Posterior cingulate gyrus (tissue), 11 donors: Measurements from ENCODE around the gene SIK3.

ENCODE experiments used
- DNase-seq, 10 donors: peaks; one replicate each; pipeline versions ENCODE4 v3.0.0 to v3.0.0-alpha.2; 2020 to 2021; ENCODE audit warnings: mixed read lengths in 3 of 10
- intact Hi-C: fragments of 100-400 bp; cut with DNase I; formaldehyde crosslinking; loops from one replicate; pipeline ENCODE4 v1.15.1; 2023

The SIK3 gene

GRCh38 chr11:116855413-116855812 is 242.8 kb downstream of the SIK3 start:
- intact Hi-C loops: no loop called here

GRCh38 chr11:116853461-116854073 is 244.7 kb downstream of the SIK3 start:
- intact Hi-C loops: no loop called here
- no peak for DNase-seq

More at GRCh38 chr11:116855413-116855812, 242.8 kb downstream of the SIK3 start:
- no peak for DNase-seq

DNA sequence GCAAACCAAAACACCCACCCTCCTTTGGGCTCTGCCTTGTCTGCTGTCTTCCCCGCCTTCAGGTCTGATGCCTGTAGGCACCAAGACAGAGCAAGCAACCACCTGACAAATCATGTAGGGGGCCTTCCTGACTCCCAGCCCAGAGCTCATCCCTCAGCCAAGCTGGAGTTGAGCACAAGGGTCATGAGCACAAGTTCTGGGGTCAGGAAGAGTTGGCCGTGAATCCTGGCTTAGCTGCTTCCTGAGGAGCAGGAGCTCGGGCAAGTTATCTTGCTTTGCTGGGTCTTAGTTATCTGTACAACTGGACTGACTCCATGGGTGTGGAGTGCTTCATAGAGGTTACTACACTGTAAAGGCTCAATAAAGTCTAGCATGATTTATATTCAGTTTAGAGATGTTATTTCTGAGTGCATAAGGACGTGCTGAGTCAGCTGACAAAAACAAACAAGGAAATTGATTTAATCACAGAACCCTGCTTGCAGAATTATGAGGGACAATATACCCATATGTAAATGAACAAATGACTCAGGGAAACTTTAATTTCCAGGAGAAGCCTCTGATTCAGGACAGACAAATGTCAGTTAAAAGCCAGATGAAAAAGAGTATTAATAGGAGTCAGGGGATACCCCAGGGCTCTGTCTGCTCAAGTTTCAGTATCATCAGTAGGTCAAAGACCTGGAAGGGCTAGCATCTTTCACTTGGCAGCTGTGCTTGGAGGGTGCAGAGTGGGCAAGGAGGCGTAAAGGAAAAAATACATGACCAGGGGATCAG is 245.8 kb downstream of the SIK3 start:
- intact Hi-C loops: no loop called here
- DNase-seq: no peak

GRCh38 chr11:116851626-116852025 is 246.6 kb downstream of the SIK3 start:
- DNase-seq: peak in 3 of 10 donors; percentile 49 to 91 (median 79)
- intact Hi-C loops: no loop called here

DNA sequence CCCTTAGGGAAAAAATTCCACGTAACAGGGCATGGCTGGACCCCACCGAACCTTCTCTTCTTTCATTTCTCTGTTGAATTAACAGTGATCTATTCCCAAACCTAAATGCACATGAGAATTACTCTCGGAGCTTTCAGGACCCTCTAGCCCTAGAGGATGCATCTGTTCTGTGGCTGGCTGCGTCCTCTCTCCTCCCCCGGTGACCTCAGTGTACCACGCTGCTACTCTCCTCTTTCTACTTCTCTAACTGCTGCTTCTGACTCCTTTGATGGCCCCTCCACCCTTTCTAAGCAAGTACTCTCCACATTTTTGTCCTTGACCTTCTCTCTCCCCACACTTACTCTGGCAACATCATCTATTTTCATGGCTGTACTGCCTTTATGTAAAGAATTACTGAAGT is 248.7 kb downstream of the SIK3 start:
- no peak for DNase-seq
- intact Hi-C loops: no loop called here

DNA sequence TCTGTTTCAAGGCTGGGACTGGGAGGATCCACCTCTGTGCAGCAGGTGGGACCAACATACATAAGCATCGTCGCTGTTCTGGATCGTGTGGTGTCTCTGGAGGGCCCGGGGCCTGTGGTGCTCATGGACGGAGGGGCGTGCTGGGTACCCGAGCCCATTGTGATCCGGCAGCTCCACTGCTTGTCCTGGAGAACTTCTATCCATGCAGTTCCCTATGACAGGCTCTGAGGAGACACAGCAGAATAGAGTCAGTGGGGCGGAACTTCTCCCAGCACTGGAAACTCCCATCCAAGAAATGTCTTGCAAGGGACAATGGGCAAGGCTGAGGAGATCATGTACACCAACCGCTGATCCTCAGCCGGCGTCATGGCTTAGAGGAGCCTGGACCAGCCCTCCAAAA is 249.2 kb downstream of the SIK3 start:
- DNase-seq: no peak
- intact Hi-C loops: no loop called here

GRCh38 chr11:116847612-116848011 is 250.6 kb downstream of the SIK3 start:
- no peak for DNase-seq
- intact Hi-C loops: no loop called here

DNA sequence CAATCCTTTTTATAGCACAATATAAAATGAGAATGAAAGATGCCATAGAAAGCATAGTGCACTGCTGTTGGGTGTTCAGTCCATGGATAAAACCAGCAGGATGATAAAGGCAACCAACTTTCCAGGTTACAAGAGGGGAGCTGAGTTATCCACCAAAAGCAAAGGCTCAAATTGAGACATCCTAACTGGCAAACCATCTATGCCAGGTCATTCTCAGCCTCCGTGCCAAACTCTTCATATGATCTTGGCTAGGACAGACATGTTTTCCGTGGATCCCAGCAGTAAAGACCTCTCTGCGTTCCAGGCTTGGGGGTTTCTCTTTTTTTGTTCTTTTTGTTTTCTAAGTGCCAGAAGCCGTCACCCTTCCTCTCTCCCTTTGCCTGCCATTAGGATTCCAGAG is 253.5 kb downstream of the SIK3 start:
- no peak for DNase-seq
- intact Hi-C loops: no loop called here

DNA sequence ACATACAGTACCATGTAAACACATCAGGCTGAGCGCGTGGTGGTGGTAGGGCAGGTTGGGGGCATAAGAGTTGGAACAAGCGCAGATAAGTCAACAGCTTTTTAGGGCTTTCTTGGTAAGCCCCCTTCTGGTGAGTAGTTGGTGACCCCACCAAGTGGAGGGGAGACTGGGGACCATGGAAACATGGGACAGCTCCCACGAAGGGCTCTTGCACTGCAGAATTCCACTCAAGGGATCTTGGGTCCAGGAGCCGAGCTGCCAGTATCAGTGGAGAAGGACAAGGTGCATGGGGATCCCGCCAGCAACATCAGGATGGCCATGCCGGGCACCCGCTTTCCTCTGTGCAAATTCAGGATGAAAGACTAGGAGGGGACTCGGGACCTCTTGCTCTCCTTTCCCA is 254.6 kb downstream of the SIK3 start:
- intact Hi-C loops: no loop called here

GRCh38 chr11:116842909-116843308 is 255.3 kb downstream of the SIK3 start:
- intact Hi-C loops: no loop called here
- no peak for DNase-seq

More for the DNA sequence above, 254.6 kb downstream of the SIK3 start:
- DNase-seq: no peak

DNA sequence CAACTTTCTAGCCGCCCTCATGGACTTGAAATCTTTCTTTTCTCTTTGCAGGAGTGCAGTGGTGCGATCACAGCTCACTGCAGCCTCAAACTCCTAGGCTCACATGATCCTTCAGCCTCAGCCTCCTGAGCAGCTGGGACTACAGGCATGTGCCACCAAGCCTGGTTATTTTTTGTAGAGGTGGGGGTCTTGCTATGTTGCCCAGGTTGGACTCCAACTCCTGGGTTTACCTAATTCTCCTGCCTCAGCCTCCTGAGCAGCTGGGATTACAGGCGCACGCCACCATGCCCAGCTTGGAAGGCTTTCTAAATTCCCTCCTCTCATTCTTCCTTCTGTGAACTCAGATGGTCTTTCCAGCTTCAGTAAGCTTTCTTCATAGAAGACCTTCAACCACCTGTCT is 256.1 kb downstream of the SIK3 start:
- no peak for DNase-seq

GRCh38 chr11:116840746-116841296 is 257.4 kb downstream of the SIK3 start:
- no peak for DNase-seq
- intact Hi-C loops: no loop called here

More for the DNA sequence above, 256.1 kb downstream of the SIK3 start:
- intact Hi-C loops: no loop called here

DNA sequence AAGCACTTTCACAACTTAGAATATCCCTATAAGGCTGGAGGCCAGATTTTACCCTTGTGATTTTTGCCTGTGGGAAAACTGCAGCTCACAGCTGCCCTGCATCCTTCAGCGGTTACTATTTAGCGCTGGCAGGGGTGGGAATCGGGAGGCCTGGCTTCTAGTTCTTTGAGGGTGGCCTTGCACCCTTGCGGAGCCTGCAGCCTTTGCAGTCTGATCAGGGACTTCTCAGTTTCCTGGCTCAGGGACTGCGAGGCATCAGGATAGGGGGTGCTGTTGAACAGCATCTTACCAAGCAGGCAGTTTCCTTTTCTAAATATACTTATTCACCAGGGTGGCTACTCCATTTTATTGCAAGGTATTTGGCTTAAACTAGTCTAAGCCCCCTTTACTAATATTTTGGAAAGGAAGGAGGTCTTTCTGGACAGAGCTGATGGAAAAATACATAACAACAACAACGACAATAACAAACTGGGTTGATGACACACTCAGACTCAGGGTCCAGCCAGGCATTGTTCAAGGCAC is 257.9 kb downstream of the SIK3 start:
- intact Hi-C loops: no loop called here
- DNase-seq: peak in 1 of 10 donors; percentile 32

- intact Hi-C loops: loop anchor here (5.0 kb wide), 1 partner anchor 46 kb away; the partner anchor contains the start of gene APOA5
Observed at GRCh38 chr11:116838321-116839084, 259.7 kb downstream of the SIK3 start.

GRCh38 chr11:116837231-116838091 is 260.8 kb downstream of the SIK3 start, which contains the start of gene APOA1:
TSS of gene APOA1 (minus strand) at chr11:116837622. CDS start at chr11:116837387, 235 bp downstream.
- no peak for DNase-seq
- intact Hi-C loops: loop anchor here (5.0 kb wide), 1 partner anchor 45 kb away; the partner anchor contains the start of gene APOA5

More at GRCh38 chr11:116838321-116839084, 259.7 kb downstream of the SIK3 start:
- no peak for DNase-seq

DNA sequence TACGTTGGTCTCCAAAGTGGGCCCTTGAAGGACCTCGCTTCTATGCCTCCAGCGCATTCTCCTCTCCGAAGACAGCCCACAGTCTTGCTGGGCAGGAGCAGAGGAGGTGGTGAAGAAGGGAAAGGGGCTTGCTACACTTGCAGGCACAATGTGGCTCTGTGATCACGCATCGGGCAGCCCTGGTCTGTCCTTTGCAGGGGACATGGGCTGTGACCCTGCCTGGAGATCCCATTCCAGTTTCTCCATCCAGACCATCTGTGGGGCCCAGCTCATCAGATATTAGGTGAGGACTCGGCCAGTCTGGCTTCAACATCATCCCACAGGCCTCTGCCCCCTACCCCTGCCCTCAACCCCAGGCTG is 261.6 kb downstream of the SIK3 start:
- intact Hi-C loops: loop anchor here (5.0 kb wide), 1 partner anchor 44 kb away; the partner anchor contains the start of gene APOA5
- no peak for DNase-seq

DNA sequence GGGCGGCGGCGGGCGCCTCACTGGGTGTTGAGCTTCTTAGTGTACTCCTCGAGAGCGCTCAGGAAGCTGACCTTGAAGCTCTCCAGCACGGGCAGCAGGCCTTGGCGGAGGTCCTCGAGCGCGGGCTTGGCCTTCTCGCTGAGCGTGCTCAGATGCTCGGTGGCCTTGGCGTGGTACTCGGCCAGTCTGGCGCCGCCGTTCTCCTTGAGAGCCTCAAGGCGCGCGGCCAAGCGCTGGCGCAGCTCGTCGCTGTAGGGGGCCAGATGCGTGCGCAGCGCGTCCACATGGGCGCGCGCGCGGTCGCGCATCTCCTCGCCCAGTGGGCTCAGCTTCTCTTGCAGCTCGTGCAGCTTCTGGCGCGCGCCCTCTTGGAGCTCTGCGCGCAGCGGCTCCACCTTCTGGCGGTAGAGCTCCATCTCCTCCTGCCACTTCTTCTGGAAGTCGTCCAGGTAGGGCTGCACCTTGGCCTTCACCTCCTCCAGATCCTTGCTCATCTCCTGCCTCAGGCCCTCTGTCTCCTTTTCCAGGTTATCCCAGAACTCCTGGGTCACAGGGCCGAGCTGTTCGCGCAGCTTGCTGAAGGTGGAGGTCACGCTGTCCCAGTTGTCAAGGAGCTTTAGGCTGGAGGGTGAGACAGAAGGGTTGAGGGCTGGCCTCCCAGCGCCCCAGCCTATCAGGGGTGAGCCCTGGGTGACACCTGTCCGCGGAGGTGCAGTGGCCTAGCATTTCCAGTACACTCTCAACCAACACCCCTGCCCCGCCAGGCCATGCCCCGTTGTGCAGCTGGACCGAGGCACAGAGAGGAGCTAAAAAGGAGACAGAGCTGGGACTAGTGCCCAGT is 262.2 kb downstream of the SIK3 start:
- DNase-seq: peak; percentile 58 to 98 (median 84)
- intact Hi-C loops: loop anchor here (5.0 kb wide), 1 partner anchor 44 kb away; the partner anchor contains the start of gene APOA5

GRCh38 chr11:116835042-116835772 is 263.0 kb downstream of the SIK3 start:
- intact Hi-C loops: loop anchor here (5.0 kb wide), 1 partner anchor 43 kb away; the partner anchor contains the start of gene APOA5
- peak in 1 of 10 donors; percentile 79 for DNase-seq
